DOHH2 (cell line): ENCODE measurements around the gene NUDT13.

Experiments used
- CTCF ChIP-seq: fragments of 200-600 bp; sonication (generic); IDR thresholded peaks from one replicate; pipeline ENCODE4 v1.5.1; 2014; ENCODE audit warnings: antibody characterized with exemption, mild to moderate bottlenecking, low read depth, low read length; ENCODE audit not compliant: poor library complexity, severe bottlenecking
- EZH2phosphoT487 ChIP-seq: fragments of 200-600 bp; sonication (generic); IDR thresholded peaks from 2 replicates; pipeline ENCODE4 v1.6.1; 2017; ENCODE audit warnings: borderline replicate concordance, mild to moderate bottlenecking, antibody characterized with exemption, low read length, moderate library complexity, mixed read lengths

GRCh38 chr10:73161662-73162061 is 51.4 kb downstream of the NUDT13 start:
- TF ChIP-seq CTCF (no peak), EZH2phosphoT487 (no peak)
